GM12872 (cell line): ENCODE results near the gene ME1.

Experiments used
- CTCF ChIP-seq: IDR thresholded peaks from 3 replicates; pipeline ENCODE4 v1.5.1; 2011; ENCODE audit warnings: low read depth, mild to moderate bottlenecking, low read length, moderate library complexity; ENCODE audit not compliant: insufficient read depth

ME1 gene

GRCh38 chr6:83303426-83303825, 127.4 kb downstream of the ME1 start:
- no peak for TF ChIP-seq CTCF

GRCh38 chr6:83294676-83295075, 136.2 kb downstream of the ME1 start:
- no peak for TF ChIP-seq CTCF

- TF ChIP-seq CTCF: no peak
Measured at GRCh38 chr6:83292900-83293843, 137.7 kb downstream of the ME1 start.

GRCh38 chr6:83285917-83286316, 144.9 kb downstream of the ME1 start:
- no peak for TF ChIP-seq CTCF

GRCh38 chr6:83273596-83273995, 157.3 kb downstream of the ME1 start:
- no peak for TF ChIP-seq CTCF

GRCh38 chr6:83270971-83271719, 159.7 kb downstream of the ME1 start:
- TF ChIP-seq CTCF: no peak

- TF ChIP-seq CTCF: no peak
Measured at GRCh38 chr6:83265384-83265783, 165.5 kb downstream of the ME1 start.
